ENCODE measurements around the gene CLASP1.
"Not testable (repeated sequence)": the region's sequence is repeated elsewhere in the genome, so short reads cannot be mapped to it uniquely, and the experiment has no call there.

CLASP1 gene

DNA sequence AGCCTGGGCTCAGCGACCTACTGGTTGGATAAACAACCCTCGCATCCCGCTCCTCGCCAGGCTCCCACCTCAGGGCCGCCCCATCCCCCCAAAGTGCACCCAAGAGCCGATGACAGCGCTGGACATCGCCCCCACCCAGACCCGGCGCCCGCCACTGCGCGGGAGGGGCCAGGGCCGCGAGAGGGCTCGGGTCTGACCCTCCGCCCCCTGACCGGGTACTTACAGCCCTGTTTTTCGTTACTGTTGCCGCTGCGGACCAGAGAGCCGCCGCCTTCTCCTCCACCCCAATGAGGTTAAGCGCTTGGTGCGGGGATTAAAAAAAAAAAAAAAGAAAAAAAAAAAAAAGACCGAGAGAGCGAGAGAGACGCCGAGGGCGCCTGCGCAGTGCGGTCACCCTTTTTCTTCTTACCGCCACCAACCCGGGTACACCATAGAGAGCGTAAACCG, at the start of gene CLASP1:
Gene CLASP1 (minus strand): TSS at position 314 of the 447 bp plus-strand sequence. CDS start 43,567 bp downstream, outside the sequence.
- peak within 1 kb of the TSS; percentile 96 for H3K4me3 Mint-ChIP-seq
- peak within 1 kb of the TSS; percentile 99 for H3K27ac Mint-ChIP-seq
- peaks cover 71% of the 10 kb centered on the region for H3K4me1 Mint-ChIP-seq (ENCODE audit: low read depth)
- no peaks in the 10 kb centered on the region for H3K27me3 Mint-ChIP-seq
- H3K36me3 Mint-ChIP-seq (ENCODE audit: low read depth): peaks cover 24% of the 10 kb centered on the region
- H3K9me3 Mint-ChIP-seq: no peaks in the 10 kb centered on the region

DNA sequence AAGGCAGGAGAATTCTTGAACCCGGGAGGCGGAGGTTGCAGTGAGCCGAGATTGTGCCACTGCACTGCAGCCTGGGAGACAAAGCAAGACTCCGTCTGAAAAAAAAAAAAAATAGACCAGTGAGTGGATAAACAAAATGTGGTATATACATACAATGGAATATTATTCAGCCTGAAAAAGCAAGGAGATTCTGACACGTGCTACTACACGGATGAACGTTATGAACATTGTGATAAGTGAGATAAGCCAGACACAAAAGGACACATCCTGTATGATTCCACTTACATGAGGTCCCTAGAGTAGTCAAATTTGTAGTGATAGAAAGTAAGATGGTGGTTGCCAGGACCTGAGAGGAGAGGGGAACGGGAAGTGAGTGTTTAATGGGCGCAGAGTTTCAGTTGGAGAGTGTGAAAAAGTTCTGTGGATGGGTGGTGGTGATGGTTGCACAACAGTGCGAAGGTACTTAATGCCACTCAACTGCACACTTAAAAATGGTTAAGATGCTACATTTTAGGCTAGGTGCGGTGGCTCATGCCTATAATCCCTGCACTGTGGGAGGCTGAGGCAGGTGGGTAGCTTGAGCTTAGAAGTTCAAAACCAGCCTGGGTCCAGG, 49.2 kb upstream of the CLASP1 start:
- Mint-ChIP-seq H3K9me3 (no peaks in the 10 kb centered on the region), H3K27me3 (no peaks in the 10 kb centered on the region), H3K36me3 (ENCODE audit: low read depth) (no peaks in the 10 kb centered on the region), H3K4me3 (peak overlapping the region; percentile 14), H3K27ac (peak overlapping the region; percentile 95), H3K4me1 (ENCODE audit: low read depth) (peaks cover 47% of the 10 kb centered on the region)

DNA sequence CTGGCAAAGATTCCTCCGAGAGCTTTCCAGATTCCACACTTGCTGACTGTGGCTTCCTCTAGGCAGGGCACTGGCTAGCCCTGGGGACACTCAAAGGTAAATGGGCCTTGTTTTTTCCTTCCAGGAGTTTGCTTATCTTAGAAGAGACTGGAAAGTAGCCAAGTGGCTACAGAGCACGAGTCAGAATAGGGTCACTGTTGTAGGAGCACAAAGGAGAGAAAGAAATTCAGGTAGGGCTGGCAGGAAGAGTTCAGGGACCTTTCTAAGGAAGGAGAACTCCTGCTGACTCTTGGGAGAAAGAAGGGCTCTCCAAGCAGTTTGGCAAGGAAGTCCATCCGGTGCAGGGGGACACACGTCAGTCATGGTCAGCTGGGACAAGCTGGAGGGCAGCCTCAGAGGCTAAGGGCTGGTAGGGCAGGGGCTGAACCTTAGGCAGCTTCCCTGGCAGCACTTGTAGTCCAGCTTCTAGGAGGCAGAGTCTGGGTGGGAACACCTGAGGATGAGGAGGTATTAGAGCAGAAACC, 47.9 kb upstream of the CLASP1 start:
- Mint-ChIP-seq H3K27ac (no peak overlapping the region), H3K4me1 (ENCODE audit: low read depth) (peaks cover 43% of the 10 kb centered on the region), H3K4me3 (no peak overlapping the region), H3K27me3 (no peaks in the 10 kb centered on the region), H3K9me3 (no peaks in the 10 kb centered on the region), H3K36me3 (ENCODE audit: low read depth) (no peaks in the 10 kb centered on the region)

DNA sequence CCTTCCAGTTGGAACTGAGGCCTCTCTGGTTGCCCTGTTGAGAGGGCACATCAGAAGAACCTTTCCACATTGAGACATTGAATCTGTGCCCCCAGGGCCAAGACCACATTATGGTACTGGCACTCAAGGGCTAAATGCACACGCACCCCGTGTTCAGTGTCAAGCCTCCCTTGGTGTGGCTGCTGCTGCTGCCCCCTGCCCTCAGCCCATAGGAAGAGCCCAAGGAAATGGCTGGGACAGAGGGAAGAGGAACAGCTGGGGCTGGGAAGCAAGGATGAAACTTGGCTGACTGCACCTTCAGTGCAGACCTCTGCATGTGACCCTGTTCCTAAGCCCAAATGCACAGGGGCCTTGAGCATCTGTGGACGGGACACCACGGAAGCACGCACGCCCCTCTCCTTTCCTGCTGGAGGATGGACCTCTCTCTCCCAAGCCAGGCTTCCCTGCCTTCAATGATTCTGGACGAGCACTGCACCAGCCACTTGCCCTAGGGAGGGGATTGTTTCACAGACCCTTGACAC, 47.2 kb upstream of the CLASP1 start:
- Mint-ChIP-seq H3K4me3 (no peak overlapping the region), H3K4me1 (ENCODE audit: low read depth) (peaks cover 37% of the 10 kb centered on the region), H3K27me3 (no peaks in the 10 kb centered on the region), H3K9me3 (no peaks in the 10 kb centered on the region), H3K36me3 (ENCODE audit: low read depth) (no peaks in the 10 kb centered on the region), H3K27ac (no peak overlapping the region)

DNA sequence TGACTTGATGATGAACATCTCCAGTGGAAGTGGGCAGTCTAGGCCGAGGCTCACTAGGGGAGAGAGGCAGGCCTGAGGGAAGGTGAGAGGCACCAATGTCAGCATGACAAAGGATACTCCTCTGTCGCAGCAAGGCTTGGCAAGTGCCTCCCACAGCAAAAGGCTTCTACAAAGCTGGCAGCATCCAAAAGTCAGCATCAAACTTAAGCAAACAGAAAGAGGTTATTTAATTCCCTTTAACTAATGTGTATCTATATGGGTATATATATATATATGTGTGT, 45.8 kb upstream of the CLASP1 start:
- no peak overlapping the region for H3K27ac Mint-ChIP-seq

DNA sequence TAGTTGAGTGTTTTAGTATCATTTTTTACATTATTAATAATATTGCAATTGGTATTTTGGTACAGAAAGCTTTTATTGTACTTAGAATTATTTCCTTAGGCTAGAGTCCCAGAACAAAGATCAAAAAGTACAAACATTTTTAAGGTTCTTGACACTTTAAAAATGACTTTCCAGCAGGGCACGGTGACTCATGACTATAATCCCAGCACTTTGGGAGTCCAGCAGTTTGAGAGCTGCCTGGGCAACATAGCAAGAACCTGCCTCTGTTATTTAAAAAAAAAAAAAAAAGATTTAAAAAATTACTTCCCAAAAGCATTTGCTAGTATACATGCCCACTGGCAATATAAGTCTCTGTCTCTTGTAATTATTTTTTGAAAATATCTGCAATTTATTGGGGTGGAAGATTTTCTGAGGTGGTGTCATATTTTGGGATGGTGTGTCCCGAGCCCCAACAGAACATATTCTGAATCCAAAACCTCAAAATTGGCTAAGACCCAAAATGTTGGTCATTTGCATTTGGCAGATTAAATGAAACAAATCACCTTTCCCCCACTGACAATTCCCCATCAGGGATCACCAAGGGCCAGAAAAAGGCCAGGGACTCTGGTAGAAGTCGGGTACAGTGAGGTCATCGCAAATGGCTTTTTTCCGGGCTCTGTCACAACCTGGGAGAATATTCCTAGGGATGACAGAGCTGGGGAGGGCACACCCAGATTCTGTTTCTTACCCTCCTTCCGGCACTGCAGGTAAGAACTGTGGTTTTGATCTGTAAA, 45.3 kb upstream of the CLASP1 start:
- no peak overlapping the region for H3K4me3 Mint-ChIP-seq
- no peaks in the 10 kb centered on the region for H3K27me3 Mint-ChIP-seq
- H3K36me3 Mint-ChIP-seq (ENCODE audit: low read depth): no peaks in the 10 kb centered on the region
- H3K27ac Mint-ChIP-seq: no peak overlapping the region
- H3K9me3 Mint-ChIP-seq: no peaks in the 10 kb centered on the region
- peaks cover 18% of the 10 kb centered on the region for H3K4me1 Mint-ChIP-seq (ENCODE audit: low read depth)

More for the DNA sequence above, 45.8 kb upstream of the CLASP1 start:
- Mint-ChIP-seq H3K4me1 (ENCODE audit: low read depth) (peaks cover 24% of the 10 kb centered on the region), H3K4me3 (no peak overlapping the region), H3K27me3 (no peaks in the 10 kb centered on the region), H3K9me3 (no peaks in the 10 kb centered on the region), H3K36me3 (ENCODE audit: low read depth) (no peaks in the 10 kb centered on the region)

DNA sequence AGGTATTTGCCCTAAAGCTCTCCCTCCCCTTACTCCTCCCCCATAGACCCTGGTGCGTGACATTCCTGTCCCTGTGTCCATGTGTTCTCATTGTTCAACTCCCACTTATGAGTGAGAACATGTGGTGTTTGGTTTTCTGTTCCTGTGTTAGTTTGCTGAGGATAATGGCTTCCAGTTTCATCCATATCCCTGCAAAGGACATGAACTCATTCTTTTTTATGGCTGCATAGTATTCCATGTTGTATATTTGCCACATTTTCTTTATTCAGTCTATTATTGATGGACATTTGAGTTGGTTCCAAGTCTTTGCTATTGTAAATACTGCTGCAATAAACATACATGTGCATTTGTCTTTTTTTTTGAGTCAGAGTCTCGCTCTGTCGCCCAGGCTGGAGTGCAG, 41.3 kb upstream of the CLASP1 start:
- H3K4me3 Mint-ChIP-seq; H3K27ac Mint-ChIP-seq; H3K36me3 Mint-ChIP-seq (ENCODE audit: low read depth); H3K4me1 Mint-ChIP-seq (ENCODE audit: low read depth); H3K27me3 Mint-ChIP-seq; H3K9me3 Mint-ChIP-seq: not testable (repeated sequence)

DNA sequence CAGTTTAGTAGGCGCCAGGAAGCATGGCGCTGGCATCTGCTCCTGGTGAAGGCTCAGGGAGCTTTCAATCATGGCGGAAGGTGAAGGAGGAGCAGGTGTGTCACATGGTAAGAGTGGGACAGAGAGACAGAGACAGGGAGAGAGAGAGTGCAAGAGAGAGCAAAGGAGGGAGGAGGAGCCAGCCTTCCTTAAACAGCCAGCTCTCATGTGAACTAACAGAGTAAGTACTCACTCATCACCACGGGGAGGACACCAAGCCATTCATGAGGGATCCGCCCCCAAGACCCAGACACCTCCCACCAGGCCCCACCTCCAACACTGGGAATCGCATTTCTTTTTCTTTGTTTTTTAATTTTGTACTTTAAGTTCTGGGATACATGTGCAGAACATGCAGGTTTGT, 40.8 kb upstream of the CLASP1 start:
- no peaks in the 10 kb centered on the region for H3K36me3 Mint-ChIP-seq (ENCODE audit: low read depth)
- no peak overlapping the region for H3K4me3 Mint-ChIP-seq
- no peak overlapping the region for H3K27ac Mint-ChIP-seq
- H3K4me1 Mint-ChIP-seq (ENCODE audit: low read depth): no peaks in the 10 kb centered on the region
- no peaks in the 10 kb centered on the region for H3K27me3 Mint-ChIP-seq
- no peaks in the 10 kb centered on the region for H3K9me3 Mint-ChIP-seq

DNA sequence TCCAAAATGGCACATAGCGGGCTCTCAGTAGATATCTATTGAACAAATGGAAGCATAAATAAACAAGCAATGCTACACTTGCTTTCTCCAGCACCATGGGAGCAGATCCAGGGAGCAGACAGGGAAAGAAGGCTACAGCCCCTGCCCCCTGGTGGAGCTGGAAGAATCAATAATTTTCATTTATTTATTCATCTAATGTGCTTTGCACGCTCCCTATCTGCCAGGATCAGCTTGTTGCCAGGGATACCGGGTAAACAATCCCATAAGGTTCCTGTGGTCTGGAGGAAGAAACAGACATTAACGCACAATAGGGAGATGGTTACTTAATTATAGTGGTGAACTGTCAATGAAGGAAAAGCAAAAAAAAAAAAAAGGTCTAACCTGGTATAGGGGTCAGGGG, 40.1 kb upstream of the CLASP1 start:
- Mint-ChIP-seq H3K4me1 (ENCODE audit: low read depth) (no peaks in the 10 kb centered on the region), H3K4me3 (no peak overlapping the region), H3K9me3 (peaks cover under 1% of the 10 kb centered on the region), H3K27ac (no peak overlapping the region), H3K36me3 (ENCODE audit: low read depth) (no peaks in the 10 kb centered on the region), H3K27me3 (no peaks in the 10 kb centered on the region)

DNA sequence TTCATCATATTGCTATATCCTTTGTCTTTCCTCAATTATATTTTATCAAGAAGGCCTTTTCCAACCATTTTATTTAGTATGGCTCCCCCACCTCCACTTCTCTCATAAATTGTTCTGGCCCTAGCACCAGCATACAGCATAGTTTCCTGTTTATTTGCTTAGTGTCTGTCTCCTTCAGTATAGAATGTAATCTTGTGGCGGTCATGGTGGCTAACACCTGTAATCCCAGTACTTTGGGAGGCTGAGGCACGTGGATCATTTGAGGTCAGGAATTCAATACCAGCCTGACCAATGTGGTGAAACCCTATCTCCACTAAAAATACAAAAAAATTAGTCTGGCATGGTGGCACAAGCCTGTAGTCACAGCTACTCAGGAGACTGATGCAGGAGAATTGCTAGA, 39.6 kb upstream of the CLASP1 start:
- Mint-ChIP-seq H3K4me3 (no peak overlapping the region), H3K27me3 (no peaks in the 10 kb centered on the region), H3K27ac (no peak overlapping the region), H3K4me1 (ENCODE audit: low read depth) (no peaks in the 10 kb centered on the region), H3K36me3 (ENCODE audit: low read depth) (peaks cover 5% of the 10 kb centered on the region), H3K9me3 (peaks cover 6% of the 10 kb centered on the region)

DNA sequence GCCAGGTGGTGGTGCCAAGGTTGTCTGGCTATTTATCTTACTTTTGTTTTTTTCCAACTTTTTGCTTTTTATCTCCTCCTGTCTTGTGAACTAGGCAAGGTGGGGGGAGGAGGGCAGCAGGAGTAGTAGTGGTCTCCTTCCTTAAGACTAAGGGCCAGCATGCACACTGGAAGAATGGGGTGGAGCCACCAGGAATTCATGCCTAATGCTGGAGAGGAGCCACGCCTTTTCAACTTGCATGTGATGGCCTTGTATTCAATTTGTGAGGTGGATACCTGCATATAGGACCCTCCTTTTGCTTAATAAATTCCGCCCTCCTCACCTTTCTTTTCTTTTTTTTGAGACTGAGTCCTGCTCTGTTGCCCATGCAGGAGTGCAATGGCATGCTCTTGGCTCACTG, 37.6 kb upstream of the CLASP1 start:
- no peak overlapping the region for H3K4me3 Mint-ChIP-seq
- H3K27ac Mint-ChIP-seq: no peak overlapping the region
- H3K9me3 Mint-ChIP-seq: peaks cover 15% of the 10 kb centered on the region
- H3K4me1 Mint-ChIP-seq (ENCODE audit: low read depth): no peaks in the 10 kb centered on the region
- H3K36me3 Mint-ChIP-seq (ENCODE audit: low read depth): peaks cover 12% of the 10 kb centered on the region
- H3K27me3 Mint-ChIP-seq: no peaks in the 10 kb centered on the region

DNA sequence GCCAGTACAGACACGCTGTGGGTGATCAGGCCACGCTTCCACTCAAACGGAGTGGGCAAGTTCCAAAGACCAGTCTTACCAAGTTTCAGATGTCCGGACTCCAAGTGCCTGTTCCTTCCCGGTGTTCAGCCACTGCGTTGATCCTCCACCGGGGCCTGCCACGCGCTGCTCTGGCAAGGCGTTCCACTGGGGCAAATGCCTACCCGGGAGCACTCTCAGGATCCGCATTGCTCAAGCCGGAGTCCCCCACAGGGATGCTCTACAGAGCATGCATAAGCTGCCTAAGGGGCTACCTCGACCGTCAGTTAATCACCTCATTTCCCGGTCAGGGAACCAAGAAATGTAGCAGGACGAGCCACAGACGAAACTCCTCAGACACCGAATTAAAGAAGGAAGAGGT, 37.0 kb upstream of the CLASP1 start:
- Mint-ChIP-seq H3K36me3 (ENCODE audit: low read depth) (peaks cover 16% of the 10 kb centered on the region), H3K27ac (no peak overlapping the region)

DNA sequence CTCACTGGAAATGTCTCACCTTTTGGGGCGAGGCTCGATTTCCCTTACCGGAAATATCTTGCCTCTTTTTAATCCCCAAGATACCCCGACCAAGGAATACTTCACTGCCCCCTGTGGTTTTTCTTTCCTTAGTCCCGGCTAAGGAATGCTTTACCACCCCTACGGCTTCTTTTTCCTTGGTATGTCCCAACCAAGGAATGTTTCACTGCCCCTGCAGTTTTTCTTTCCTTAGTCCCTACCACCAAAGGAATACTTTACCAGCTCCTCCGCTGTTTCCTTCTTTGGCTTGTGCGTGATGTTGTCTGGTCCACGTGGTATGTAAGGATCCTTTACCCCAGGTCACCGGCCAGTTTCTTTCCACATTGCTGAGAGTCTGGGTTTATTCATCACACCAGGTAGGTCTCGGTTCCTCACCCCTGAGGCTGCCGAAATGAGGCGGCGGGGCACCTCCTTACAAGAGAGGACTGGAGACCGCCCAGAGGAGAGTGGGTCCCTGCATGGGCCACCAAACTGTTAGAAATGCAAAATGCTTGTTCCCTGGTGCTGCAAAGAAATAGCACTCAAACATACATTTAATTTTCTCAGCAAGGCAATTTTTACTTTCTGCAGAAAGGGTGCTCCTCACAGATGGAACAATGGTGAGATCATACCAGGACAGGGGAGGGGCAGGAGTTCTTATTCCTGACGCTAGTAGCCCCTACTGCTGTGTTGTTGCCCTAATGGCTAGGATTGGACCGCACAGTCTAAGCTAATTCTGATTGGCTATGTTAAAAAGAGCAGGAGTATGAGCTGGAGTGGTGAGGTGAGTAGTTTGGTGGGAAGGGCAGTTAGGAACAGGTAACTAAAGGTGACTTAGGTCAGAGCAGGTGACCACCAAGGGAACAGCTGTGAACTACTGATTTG, 33.4 kb upstream of the CLASP1 start:
- Mint-ChIP-seq H3K36me3 (ENCODE audit: low read depth) (peaks cover 20% of the 10 kb centered on the region), H3K27ac (no peak overlapping the region), H3K9me3 (peaks cover 36% of the 10 kb centered on the region), H3K4me1 (ENCODE audit: low read depth) (no peaks in the 10 kb centered on the region), H3K4me3 (no peak overlapping the region), H3K27me3 (no peaks in the 10 kb centered on the region)

More for the DNA sequence above, 37.0 kb upstream of the CLASP1 start:
- Mint-ChIP-seq H3K9me3 (peaks cover 21% of the 10 kb centered on the region), H3K4me3 (no peak overlapping the region), H3K27me3 (no peaks in the 10 kb centered on the region), H3K4me1 (ENCODE audit: low read depth) (no peaks in the 10 kb centered on the region)

DNA sequence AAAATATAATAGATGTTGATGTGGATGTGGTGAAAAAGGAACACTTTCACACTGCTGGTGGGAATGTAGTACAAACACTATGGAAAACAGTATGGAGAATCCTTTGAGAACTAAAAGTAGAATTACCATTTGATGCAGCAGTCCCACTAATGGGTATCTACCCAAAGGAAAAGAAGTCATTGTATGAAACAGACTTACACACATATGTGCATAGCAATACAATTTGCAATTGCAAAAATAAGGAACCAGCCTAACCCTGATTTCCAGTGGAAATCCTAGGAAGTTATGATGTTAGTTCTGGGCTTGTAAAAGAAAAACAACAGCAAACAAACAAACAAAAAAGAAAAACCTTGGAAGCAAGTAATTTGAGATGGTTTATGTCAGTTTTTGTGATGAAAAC, 28.6 kb upstream of the CLASP1 start:
- Mint-ChIP-seq H3K27me3 (no peaks in the 10 kb centered on the region), H3K4me3 (no peak overlapping the region), H3K36me3 (ENCODE audit: low read depth) (peaks cover 19% of the 10 kb centered on the region), H3K4me1 (ENCODE audit: low read depth) (no peaks in the 10 kb centered on the region), H3K27ac (no peak overlapping the region), H3K9me3 (peaks cover 43% of the 10 kb centered on the region)

DNA sequence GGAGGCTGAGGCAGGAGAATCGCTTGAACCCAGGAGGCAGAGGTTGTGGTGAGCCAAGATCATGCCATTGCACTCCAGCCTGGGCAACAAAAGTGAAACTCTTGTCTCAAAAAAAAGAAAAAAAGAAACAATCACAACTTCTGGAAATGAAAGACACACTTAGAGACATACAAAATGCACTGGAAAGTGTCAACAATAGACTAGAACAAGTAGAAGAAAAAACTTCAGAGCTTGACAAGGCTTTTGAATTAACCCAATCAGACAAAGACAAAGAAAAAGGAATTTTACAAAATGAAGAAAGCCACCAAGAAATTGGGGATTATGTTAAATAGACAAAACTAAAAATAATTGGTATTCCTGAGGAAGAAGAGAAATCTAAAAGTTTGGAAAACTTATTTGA, 22.4 kb upstream of the CLASP1 start:
- H3K4me3 Mint-ChIP-seq; H3K27me3 Mint-ChIP-seq; H3K4me1 Mint-ChIP-seq (ENCODE audit: low read depth); H3K27ac Mint-ChIP-seq: not testable (repeated sequence)
- Mint-ChIP-seq H3K9me3 (peaks cover 24% of the 10 kb centered on the region), H3K36me3 (ENCODE audit: low read depth) (peaks cover 17% of the 10 kb centered on the region)
